ENCODE data around the gene ATXN2.
"Not testable (repeated sequence)": the region's sequence is repeated elsewhere in the genome, so short reads cannot be mapped to it uniquely, and the experiment has no call there.

The ATXN2 gene

DNA sequence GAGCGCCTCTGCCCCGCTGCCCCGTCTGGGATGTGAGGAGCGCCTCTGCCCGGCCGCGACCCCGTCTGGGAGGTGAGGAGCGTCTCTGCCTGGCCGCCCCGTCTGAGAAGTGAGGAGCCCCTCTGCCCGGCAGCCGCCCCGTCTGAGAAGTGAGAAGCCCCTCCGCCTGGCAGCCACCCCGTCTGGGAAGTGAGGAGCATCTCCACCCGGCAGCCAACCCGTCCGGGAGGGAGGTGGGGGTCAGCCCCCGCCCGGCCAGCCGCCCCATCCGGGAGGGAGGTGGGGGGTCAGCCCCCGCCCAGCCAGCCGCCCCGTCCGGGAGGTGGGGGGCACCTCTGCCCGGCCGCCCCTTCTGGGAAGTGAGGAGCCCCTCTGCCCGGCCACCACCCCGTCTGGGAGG is 91.9 kb downstream of the ATXN2 start:
- ATAC-seq, DNase-seq, H3K27ac Mint-ChIP-seq, H3K27me3 Mint-ChIP-seq, H3K4me3 Mint-ChIP-seq, H3K9me3 Mint-ChIP-seq: not testable (repeated sequence)
- H3K4me1 Mint-ChIP-seq = peaks cover 20% of the 10 kb centered on the region

DNA sequence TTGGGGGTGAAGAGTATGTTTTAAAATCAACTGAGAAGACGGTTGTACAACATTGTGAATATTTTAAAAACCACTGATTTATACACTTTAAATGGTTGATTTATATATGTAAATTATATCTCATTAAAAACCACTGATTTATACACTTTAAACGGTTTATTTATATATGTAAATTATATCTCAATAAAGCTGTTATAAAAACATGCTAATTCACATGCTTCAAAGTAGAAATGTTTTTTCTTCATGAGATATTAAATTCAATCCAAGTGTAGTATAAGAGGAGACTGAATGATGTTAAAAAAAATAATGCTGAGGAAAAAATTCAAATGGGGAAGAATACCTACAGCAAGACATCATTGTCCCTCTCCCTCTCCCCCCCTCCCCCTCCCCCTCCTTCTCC is 92.9 kb downstream of the ATXN2 start:
- no peak overlapping the region for H3K4me3 Mint-ChIP-seq
- no peak for DNase-seq
- no peaks in the 10 kb centered on the region for H3K27me3 Mint-ChIP-seq
- peaks cover 20% of the 10 kb centered on the region for H3K4me1 Mint-ChIP-seq
- H3K9me3 Mint-ChIP-seq = no peaks in the 10 kb centered on the region
- no peak overlapping the region for H3K27ac Mint-ChIP-seq
- no peak for ATAC-seq

DNA sequence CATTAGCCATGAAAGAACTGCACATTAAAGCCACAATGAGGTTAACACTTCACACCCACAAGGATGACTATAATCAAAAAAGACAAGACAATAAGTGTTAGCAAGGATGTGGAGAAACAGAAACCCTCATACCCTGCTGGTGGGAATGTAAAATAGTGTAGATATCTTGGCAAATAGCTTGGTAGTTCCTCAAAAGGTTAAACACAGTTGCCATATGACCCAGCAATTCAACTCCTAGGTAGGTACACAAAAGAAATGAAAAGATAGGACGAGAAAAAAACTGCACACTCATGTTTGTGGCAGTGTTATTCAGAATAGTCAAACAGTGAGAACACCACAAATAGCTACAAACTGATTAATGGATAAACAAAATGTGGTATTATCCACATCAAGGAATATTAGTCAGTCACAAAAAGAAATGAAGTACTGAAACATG is 93.5 kb downstream of the ATXN2 start:
- DNase-seq = no peak
- no peak overlapping the region for H3K27ac Mint-ChIP-seq

DNA sequence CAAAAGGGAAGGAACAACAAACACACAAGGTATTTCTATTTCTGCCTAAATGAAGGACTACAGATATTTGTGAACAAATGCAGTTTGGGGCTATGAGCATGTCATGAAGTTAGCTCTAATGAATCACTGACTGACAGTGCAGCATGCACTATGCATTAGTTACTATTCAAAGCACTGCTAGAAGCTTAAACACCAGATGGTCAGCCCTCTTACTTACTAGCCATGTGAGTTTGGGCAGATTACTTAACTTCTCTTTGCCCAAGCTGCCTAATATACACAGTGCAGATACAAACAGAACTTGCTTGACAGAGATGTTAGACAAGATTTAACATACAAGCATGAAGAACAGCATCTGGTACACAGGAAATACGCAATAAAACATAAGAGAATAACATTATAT is 96.0 kb downstream of the ATXN2 start:
- Mint-ChIP-seq H3K9me3 (no peaks in the 10 kb centered on the region), H3K4me1 (peaks cover 20% of the 10 kb centered on the region)

More for the DNA sequence above, 93.5 kb downstream of the ATXN2 start:
- ATAC-seq = peak; percentile 99
- peaks cover 20% of the 10 kb centered on the region for H3K4me1 Mint-ChIP-seq
- H3K27me3 Mint-ChIP-seq = no peaks in the 10 kb centered on the region
- H3K4me3 Mint-ChIP-seq = no peak overlapping the region
- no peaks in the 10 kb centered on the region for H3K9me3 Mint-ChIP-seq

DNA sequence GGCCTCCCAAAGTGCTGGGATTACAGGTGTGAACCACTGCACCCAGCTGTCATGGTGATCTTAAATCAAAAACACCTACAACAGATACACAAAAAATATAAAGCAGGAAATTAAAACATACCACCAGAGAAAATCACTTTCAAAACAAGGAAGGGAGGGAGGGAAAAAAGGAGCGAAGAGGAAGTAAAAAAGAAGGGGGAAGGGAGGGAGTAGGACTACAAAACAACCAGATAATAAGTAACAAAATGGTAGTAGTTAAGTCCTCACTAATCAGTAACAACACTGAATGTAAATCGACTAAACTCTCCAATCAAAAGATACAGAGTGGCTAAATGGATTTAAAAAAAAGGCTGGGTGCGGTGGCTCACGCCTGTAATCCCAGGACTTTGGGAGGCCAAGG is 104.4 kb downstream of the ATXN2 start:
- DNase-seq (no peak), ATAC-seq (no peak)
- H3K27me3 Mint-ChIP-seq = no peaks in the 10 kb centered on the region
- H3K9me3 Mint-ChIP-seq = no peaks in the 10 kb centered on the region
- H3K27ac Mint-ChIP-seq = peak overlapping the region in 1 of 2 donors; percentile 14
- no peak overlapping the region for H3K4me3 Mint-ChIP-seq
- no peaks in the 10 kb centered on the region for H3K4me1 Mint-ChIP-seq

More for the DNA sequence above, 96.0 kb downstream of the ATXN2 start:
- ATAC-seq = no peak
- Mint-ChIP-seq H3K27me3 (no peaks in the 10 kb centered on the region), H3K27ac (no peak overlapping the region), H3K4me3 (no peak overlapping the region)
- no peak for DNase-seq

DNA sequence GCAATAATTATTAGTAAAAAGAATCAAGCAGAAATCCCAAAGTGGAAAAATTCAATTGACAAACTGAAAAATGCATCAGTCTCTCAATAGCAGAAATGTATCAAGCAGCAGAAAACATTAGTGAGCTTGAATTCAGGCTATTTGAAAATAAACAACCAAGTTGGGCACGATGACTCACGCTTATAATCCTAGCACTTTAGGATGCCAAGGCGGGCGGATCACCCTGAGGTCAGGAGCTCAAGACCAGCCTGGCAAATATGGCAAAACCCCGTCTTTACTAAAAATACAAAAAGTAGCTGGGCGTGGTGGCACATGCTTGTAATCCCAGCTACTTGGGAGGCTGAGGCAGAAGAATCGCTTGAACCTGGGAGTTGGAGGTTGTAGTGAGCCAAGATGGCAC is 106.1 kb downstream of the ATXN2 start:
- ATAC-seq, H3K27me3 Mint-ChIP-seq, H3K4me1 Mint-ChIP-seq, H3K4me3 Mint-ChIP-seq, H3K27ac Mint-ChIP-seq, DNase-seq, H3K9me3 Mint-ChIP-seq: not testable (repeated sequence)

DNA sequence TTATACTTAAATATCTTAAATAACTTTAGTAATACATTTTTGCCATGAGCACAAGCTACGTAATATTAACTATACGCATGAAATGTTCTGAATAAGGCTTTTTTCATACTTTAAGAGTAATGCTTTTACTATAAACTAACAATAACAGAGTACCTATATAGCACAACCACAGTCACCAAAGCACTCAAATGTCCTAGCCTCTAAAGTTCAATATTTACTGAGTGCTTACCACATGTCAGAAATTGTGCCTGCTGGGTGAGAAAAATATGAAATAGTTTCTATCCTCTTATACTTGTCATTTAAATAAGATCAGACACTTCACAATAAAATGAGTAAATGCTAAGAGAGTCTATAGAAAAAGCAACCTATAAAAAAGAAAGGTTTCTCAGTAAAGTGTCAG is 110.3 kb downstream of the ATXN2 start:
- Mint-ChIP-seq H3K4me3 (no peak overlapping the region), H3K9me3 (no peaks in the 10 kb centered on the region)
- DNase-seq = no peak

DNA sequence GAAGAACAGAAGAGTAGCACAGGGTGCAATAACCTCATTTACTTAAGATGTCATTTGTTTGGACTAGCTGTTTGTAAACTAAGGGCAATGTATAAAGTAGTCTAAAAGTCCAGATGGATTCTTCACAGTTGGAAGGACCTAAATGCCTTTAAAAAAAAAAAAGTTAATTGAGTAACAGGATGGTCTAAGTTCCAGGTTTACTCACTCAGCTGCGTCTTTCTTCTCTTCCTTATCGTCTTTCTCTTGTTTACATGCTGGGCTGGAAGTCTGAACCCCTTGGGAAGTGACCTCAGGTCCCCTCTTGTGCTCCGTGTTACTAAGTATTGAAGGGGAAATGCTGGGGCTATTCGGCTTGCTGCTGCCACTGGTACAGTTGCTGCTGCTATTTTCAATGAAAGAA is 110.8 kb downstream of the ATXN2 start:
- H3K27ac Mint-ChIP-seq = no peak overlapping the region
- H3K4me3 Mint-ChIP-seq = no peak overlapping the region
- no peaks in the 10 kb centered on the region for H3K27me3 Mint-ChIP-seq
- ATAC-seq (no peak), DNase-seq (no peak)
- no peaks in the 10 kb centered on the region for H3K9me3 Mint-ChIP-seq
- H3K4me1 Mint-ChIP-seq = no peaks in the 10 kb centered on the region

More for the DNA sequence above, 110.3 kb downstream of the ATXN2 start:
- H3K27me3 Mint-ChIP-seq = no peaks in the 10 kb centered on the region
- H3K27ac Mint-ChIP-seq = peak overlapping the region in 1 of 2 donors; percentile 5
- ATAC-seq = no peak
- no peaks in the 10 kb centered on the region for H3K4me1 Mint-ChIP-seq

DNA sequence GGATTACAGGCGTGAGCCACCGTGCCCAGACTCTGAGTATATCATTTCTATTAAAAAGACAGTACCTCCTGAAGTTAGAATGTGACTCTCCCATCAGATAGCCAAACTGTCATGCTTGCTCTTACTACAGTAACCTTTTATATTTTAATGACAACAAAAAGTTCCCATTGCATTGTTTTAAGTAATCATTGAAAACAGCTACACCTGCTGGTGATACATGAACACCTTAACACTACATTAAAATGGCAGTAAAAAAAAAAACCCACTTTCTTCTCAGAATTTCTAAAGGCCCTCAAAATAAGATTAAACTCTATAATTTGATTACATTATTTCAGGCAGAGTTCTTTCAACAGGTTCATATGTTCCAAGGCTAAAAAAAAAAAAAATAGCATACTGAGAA is 116.7 kb downstream of the ATXN2 start:
- no peaks in the 10 kb centered on the region for H3K4me1 Mint-ChIP-seq
- no peak overlapping the region for H3K4me3 Mint-ChIP-seq
- ATAC-seq = no peak
- no peaks in the 10 kb centered on the region for H3K9me3 Mint-ChIP-seq
- no peak for DNase-seq
- H3K27ac Mint-ChIP-seq = no peak overlapping the region
- H3K27me3 Mint-ChIP-seq = no peaks in the 10 kb centered on the region

DNA sequence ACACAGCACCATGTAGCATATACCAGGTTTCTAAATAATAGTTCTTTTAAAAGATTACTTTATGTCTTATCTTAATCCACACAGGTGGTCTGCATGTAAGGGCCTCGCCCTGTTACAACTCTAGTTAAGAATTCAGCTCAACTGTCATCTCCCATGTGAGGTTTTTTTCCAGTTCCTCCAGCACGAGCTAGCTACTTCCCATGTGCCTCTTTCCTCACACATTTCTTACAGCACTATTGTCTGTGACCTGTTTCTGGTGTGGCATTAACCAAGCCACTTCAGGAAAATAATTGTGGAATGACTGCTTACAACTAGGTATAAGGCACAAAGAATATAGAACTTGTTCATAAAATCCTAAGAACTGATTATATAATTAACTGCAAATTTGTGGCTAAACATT is 127.9 kb downstream of the ATXN2 start:
- ATAC-seq (no peak), DNase-seq (no peak)
- Mint-ChIP-seq H3K4me1 (no peaks in the 10 kb centered on the region), H3K27ac (no peak overlapping the region), H3K9me3 (no peaks in the 10 kb centered on the region), H3K27me3 (no peaks in the 10 kb centered on the region), H3K4me3 (no peak overlapping the region)

DNA sequence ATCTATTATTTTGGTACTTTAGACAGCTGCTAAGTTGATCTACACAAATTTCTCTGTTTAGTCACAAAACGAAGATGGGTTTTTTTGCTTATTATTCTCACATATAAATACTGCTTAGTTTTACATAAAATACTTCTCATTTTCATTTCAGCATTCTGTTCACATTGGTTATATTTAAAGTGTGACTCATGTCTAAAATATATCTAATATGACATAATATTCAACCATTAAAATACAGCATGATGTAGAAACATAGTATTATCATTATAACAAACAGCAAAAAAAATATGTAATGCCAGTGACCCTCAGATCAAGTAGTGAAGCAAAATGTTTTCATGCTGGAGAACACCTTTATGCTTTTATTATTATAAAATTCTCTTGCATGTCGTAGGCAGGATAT is 129.7 kb downstream of the ATXN2 start:
- DNase-seq (no peak), ATAC-seq (no peak)
- no peak overlapping the region for H3K4me3 Mint-ChIP-seq
- no peaks in the 10 kb centered on the region for H3K4me1 Mint-ChIP-seq
- no peak overlapping the region for H3K27ac Mint-ChIP-seq
- H3K9me3 Mint-ChIP-seq = no peaks in the 10 kb centered on the region
- no peaks in the 10 kb centered on the region for H3K27me3 Mint-ChIP-seq

DNA sequence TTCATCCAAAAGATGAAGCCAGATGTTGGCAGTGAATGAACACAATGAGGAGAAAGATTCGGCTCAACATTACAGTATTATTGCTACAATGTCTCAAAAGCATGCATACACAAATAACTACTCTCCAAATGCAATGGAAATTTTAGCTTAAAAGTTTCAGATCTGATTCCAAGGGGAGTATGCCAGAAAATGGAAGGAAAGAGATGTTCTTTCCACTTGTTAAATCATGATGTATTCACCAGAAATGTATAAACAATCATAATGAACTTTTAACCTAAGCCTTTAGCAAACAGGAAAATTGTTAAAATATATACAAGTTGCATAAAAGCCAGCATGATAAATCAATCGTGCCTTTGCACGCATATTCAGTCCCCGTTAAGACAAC is 131.3 kb downstream of the ATXN2 start:
- Mint-ChIP-seq H3K4me3 (no peak overlapping the region), H3K27me3 (no peaks in the 10 kb centered on the region), H3K4me1 (no peaks in the 10 kb centered on the region), H3K9me3 (no peaks in the 10 kb centered on the region), H3K27ac (no peak overlapping the region)
- DNase-seq (no peak), ATAC-seq (no peak)

DNA sequence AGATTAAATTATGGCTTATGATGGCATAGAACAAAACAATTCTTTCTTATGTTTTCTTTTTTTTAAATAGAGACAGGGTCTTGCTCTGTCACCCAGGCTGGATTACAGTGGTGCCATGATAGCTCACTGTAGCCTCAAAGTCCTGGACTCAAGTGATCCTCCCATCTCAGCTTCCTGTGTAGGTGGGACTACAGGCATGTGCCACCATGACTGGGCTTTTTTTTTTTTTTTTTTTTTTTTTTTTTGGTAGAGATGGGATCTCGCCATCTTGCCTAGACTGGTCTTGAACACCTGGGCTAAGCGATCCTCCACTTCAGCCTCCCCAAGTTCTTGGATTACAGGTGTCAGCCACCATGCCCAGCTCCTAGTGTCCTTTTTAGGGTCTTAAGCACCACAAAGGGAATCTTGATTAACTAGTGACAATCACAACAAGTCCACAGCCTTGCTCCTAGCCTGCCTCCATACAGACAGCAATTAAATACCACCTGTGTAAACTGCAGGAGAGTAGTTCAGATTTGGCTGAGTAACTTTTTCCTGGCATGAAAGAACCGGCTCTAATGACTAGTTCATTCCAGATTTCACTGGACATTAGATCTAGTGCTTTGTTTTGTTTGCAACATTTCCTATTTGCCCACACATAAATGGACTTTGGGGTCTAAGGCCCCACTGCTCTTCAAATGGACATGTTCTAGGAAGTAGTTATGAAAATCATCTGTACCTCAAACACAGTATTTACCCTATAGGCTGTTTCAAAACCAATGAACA is 131.8 kb downstream of the ATXN2 start:
- DNase-seq (no peak), ATAC-seq (no peak)
- no peaks in the 10 kb centered on the region for H3K27me3 Mint-ChIP-seq
- H3K4me1 Mint-ChIP-seq = no peaks in the 10 kb centered on the region
- no peak overlapping the region for H3K27ac Mint-ChIP-seq
- no peak overlapping the region for H3K4me3 Mint-ChIP-seq
- no peaks in the 10 kb centered on the region for H3K9me3 Mint-ChIP-seq

DNA sequence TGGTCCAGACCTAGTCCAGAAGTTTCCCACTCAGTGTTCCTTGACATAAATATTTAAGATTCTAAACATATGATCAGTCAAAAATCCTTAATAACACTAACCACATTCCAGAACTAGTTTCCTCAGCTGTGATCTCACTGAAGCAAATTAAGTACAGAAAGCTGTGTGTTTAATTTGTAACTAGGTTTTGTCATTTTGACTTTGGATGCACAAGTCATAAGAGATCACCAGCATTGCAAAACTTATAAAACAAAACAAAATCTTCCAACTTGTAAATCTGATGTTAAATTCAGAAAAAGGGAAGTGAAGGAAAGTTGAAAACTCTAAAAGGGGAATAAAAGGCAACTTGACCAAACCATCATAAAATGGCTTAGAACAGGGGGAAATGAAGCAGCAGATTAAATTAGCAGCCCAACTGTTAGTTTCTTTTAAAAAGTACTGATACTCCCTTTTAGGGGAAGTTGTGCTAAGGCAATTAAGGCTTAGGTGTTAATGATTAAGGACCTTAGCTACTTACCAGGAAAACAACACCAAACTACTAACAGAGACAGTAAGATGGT is 136.8 kb downstream of the ATXN2 start:
- no peak for ATAC-seq
- DNase-seq = no peak
- Mint-ChIP-seq H3K9me3 (no peaks in the 10 kb centered on the region), H3K27ac (no peak overlapping the region), H3K27me3 (no peaks in the 10 kb centered on the region), H3K4me3 (no peak overlapping the region), H3K4me1 (no peaks in the 10 kb centered on the region)

DNA sequence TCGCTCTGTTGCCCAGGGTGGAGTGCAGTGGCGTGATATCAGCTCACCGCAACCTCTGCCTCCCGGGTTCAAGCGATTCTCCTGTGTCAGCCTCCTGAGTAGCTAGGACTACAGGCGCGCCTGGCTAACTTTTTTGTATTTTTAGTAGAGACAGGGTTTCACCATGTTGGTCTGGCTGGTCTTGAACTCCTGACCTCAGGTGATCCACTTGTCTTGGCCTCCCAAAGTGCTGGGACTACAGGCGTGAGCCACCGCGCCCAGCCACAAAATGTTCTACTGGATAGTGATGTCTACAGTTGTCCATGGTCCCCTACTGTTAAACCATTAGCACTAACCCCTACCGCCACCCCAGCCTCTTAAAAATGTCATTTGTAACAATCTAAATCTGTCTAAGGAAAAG is 139.0 kb downstream of the ATXN2 start:
- H3K27me3 Mint-ChIP-seq, H3K4me1 Mint-ChIP-seq, H3K27ac Mint-ChIP-seq, ATAC-seq, H3K9me3 Mint-ChIP-seq, H3K4me3 Mint-ChIP-seq, DNase-seq: not testable (repeated sequence)

DNA sequence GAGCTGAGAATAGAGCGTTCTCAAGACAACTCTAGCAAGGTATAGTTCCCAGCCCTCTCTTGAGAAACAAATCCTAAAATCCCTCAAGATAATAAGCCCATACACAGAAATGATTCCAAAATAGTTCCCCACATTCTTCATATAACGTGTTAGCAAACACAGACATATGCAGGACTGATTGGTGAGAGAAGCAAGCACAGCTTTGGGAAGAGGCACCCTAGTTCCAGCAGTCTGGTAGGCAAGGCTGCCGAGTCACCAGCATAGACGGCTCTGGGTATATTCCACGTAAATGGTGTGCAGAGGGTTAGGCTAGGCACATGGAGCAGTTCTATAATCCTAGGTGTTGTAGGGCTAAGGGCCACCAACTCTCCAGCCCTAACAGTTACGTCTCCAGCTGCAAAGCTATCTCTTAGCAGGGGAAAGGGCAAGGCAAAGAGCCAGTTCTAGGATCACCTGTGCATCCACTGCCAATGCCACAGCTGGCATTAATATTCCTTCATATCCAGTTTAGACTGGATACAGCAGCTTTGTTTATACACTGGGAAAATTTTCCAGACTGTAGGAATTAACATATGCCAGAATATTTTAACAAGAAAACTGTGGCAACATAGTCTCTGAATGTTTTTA is 140.5 kb downstream of the ATXN2 start:
- no peak overlapping the region for H3K27ac Mint-ChIP-seq
- no peaks in the 10 kb centered on the region for H3K27me3 Mint-ChIP-seq
- DNase-seq = no peak
- no peak overlapping the region for H3K4me3 Mint-ChIP-seq
- ATAC-seq = no peak
- H3K9me3 Mint-ChIP-seq = no peaks in the 10 kb centered on the region
- H3K4me1 Mint-ChIP-seq = peaks cover 10% of the 10 kb centered on the region
